NCI-H2227 treated with DMSO at 0.1 percent for 48 hours (cell line): ENCODE results near the gene PHF21B.

Source experiments
- DNase-seq: peaks from one replicate; lab custom pipeline; 2025; lab: John Stamatoyannopoulos, UW

PHF21B gene

DNA sequence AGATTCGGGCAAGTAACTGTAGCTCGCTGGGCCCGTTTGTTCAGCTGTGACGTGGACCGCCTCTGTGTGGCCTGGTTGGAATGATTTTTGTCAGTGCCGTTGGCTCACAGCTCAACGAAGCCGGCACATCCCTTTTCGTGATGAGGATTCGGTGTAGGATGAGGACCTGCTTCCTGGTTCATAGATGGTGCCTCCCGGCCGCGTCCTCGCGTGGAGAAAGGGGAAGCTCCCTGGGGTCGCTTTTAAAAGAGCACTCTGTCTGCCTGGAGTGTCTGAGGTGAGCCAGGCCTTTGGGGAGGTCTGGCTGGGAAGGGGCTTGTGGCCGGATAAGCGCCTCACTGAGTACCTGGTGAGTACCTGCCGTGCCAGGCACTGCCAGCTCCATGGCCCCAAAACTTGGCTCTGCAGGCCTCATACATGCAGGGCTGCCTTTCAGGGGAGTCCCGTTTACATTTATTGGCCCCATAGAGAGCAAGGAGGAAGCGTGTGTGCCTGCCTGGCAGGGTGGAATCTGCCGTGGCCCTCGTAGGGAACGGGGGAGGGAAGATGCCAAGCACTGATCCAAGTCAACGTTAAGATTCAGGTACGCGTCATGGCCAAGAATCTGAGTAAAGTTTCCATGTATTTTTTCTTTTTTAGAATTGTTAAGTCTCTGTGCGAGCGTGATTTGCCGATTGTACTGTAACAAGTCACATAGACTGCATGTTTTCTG is 169.0 kb downstream of the PHF21B start:
- no peak for DNase-seq

DNA sequence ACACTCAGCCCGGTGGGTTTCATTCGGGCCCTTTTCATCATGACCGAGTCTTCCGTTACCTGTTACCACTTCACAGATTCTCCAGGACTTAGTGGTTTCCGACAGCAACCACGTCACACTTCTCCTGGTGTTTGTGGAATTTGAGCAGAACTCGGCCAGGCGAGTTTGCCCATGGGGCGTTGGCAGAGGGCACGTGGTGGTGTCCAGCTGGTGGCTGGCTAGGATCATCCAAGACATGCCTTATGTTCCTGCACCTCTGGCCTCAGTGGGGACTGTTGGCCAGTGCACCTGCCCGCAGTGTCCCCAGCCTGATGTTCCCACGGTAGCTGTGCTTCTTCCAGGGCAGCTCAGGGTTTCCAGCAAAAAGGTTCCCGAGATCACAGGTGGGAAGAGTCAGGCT is 170.1 kb downstream of the PHF21B start:
- no peak for DNase-seq

DNA sequence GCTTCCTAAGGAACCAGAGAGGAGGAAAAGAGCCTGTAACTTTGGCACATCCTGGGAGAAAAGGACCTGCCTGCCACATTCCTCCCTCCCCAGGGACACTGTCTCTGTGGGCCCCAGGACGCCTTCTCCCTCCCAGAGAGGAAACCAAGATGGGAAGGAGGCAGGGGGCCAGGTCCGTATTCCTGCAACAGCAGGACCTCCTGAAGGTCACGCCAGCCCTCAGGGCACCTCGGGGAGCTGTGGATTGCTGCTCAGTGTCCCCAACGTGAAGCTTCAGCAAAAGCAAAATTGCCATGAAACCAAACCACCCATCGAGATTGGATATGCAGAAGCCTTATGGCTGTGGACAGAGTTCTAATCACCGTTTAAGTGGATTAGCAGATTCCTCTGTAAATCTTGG is 170.7 kb downstream of the PHF21B start:
- no peak for DNase-seq

DNA sequence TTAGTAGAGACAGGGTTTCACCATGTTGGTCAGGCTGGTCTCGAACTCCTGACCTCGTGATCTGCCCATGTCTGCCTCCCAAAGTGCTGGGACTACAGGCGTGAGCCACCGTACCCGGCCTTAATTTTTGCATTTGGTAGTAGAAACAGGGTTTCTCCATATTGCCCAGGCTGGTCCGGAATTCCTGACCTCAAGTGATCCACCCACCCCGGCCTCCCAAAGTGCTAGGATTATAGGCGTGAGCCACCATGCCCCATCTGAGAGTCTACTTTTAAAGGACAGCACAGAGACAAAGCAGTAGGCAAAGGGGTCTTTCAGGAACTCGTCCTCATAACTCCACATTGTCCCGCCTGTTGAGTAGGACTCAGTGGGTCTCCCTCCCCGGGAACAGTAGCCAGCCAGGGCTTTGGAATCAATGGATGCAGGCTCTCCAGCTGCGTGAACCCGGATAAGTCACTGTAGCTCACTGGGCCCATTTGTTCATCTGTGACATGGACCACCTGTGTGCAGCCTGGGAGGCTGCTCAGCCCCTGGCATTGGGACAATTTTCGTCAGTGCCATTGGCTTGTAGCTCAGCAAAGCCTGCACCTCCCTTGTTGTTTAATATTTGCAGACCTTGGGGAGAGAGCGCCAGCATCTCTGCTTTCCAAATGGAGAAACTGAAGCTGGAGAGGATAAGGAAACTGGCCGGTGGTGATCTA is 171.3 kb downstream of the PHF21B start:
- no peak for DNase-seq

DNA sequence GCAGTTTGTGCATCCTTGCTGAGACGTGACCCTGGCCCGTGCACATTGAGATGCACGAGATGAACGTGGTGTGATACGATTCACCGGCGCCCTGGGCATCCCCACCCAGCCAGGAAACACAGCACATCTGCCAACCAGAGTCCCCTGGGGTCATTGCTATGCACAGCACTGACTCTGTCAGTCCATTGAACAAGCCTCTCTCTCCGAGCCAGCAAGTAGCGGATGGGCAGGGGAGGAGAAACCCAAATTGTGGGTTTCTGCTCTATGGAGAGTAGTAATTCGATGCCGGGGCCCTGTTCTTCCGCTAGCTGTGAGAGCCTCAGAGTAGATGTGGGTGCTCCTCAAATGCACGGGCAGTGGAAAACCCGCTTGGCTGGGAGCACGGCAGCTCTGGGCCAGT is 172.3 kb downstream of the PHF21B start:
- no peak for DNase-seq

DNA sequence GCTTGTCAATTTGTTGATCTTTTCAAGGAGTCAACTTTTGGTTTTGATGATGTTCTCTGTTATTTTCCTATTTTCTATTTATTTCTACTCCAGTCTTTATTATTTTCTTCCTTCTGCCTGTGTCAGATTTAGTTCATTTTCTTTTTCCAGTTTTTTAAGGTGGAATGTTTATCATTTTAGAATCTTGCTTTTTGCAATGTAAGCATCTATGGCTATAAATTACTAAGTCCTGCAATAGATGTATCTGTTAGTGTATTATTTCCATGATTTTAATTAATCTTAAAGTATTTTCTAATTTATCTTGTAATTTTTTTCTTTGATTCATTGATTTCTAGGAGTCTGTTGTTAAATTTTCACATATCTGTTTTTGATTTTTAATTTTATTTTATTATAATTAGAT is 175.7 kb downstream of the PHF21B start:
- no peak for DNase-seq

DNA sequence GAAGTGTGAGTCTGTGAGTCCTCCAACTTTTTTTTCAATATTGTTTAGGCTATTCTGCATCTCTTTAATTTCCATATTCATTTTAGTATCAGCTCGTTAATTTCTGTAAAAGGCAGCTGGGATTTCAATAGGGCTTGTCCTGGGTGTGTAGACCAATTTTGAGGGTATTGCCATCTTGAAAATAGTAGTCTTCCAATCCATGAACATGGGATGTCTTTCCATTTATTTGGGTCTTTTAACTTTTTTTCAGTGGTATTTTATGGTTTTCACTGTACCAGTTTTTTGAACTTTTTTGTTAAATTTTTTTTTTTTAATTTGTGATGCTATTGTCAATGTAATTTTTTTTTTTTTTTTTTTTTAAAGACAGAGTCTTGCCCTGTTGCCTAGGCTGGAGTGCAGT is 177.9 kb downstream of the PHF21B start:
- DNase-seq, result no peak
